DOHH2 (cell line): ENCODE data around the gene MSRB3.

ENCODE experiments used
- EZH2phosphoT487 ChIP-seq: fragments of 200-600 bp; sonication (generic); IDR thresholded peaks from 2 replicates; pipeline ENCODE4 v1.6.1; 2017; ENCODE audit warnings: borderline replicate concordance, mild to moderate bottlenecking, antibody characterized with exemption, low read length, moderate library complexity, mixed read lengths
- TF ChIP-seq, protein P1 (sequence below): fragments of 200-600 bp; sonication (generic); IDR thresholded peaks from one replicate; pipeline ENCODE4 v1.5.1; 2014; ENCODE audit warnings: antibody characterized with exemption, mild to moderate bottlenecking, low read depth, low read length; ENCODE audit not compliant: poor library complexity, severe bottlenecking

DNA sequence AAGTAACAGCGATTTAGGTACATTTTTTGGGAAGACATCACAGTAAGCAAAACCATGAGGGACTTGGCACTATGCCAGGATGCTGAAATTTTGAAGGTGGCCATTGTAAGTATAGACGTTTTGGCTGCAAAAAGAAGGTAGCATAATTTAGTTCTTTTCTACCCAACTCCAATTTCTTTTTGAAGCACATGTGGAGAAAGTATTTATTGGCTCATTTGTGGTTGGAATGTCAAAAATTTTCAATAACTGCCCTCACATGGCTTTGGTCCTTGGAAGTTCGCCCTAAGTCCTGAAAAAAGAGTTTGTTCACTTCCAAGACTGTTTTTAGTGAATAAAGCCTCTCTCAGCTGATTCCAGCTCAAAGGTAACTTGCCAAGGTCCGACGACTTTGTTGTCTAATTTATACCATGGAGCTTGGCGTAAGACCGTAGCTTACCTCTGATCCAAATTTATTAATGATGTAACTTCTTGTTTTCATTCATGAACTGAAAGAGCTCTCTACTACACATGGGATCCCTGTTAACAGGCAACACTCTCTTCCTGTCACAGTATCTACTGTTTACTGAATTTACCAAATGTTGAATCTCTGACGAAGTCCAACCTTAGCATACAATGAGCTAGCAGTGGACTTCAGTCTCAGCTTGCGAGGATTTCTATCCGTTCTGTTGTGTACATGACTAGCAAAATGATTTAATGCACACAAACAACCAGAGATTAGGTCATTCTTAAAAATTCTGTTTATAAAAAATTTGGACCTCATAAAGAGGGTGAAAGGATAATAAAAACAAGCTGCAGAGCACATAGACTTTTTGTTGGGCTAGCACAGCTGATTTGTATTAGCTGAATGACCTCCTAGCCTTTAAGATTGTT lies 49.0 kb downstream of the MSRB3 start:
- TF ChIP-seq, protein P1, sequence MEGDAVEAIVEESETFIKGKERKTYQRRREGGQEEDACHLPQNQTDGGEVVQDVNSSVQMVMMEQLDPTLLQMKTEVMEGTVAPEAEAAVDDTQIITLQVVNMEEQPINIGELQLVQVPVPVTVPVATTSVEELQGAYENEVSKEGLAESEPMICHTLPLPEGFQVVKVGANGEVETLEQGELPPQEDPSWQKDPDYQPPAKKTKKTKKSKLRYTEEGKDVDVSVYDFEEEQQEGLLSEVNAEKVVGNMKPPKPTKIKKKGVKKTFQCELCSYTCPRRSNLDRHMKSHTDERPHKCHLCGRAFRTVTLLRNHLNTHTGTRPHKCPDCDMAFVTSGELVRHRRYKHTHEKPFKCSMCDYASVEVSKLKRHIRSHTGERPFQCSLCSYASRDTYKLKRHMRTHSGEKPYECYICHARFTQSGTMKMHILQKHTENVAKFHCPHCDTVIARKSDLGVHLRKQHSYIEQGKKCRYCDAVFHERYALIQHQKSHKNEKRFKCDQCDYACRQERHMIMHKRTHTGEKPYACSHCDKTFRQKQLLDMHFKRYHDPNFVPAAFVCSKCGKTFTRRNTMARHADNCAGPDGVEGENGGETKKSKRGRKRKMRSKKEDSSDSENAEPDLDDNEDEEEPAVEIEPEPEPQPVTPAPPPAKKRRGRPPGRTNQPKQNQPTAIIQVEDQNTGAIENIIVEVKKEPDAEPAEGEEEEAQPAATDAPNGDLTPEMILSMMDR, result no peak
- no peak for TF ChIP-seq EZH2phosphoT487
